Measurements from ENCODE around the gene IL15RA.

The IL15RA gene

GRCh38 chr10:5977471-5978229 is at the start of gene IL15RA:
IL15RA (minus strand) TSS chr10:5977543; CDS start chr10:5977492, 51 bp downstream.
- DNase-seq, result peak in 16 of 56 donors; percentile 11 to 45 (median 24)

GRCh38 chr10:6025683-6026255 is 48.4 kb upstream of the IL15RA start:
- DNase-seq, result no peak

DNA sequence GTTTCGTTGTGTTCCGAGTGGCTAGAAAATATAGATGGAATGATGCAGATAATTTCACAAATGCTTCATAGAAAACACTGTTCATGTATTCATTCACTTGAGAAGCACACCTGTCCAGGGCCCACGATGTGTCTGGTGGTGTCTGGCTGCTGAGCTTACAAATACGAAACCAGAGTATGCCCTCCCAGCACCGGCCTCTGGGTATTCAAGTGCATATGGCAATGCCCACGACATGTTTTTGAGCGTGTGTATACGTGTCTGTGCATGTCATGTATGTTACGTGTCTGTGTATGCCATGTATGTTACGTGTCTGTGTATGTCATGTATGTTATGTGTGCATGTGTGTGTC is 47.0 kb upstream of the IL15RA start:
- DNase-seq, result no peak

- DNase-seq, result no peak
These were observed 46.5 kb upstream of the IL15RA start for GRCh38 chr10:6023661-6024333.

- no peak for DNase-seq
These were observed 45.3 kb upstream of the IL15RA start for GRCh38 chr10:6022660-6023059.

GRCh38 chr10:6020826-6021225 is 43.5 kb upstream of the IL15RA start:
- no peak for DNase-seq

- DNase-seq, result no peak
These were observed 42.5 kb upstream of the IL15RA start for GRCh38 chr10:6019796-6020195.

GRCh38 chr10:6019010-6019782 is 41.9 kb upstream of the IL15RA start:
- no peak for DNase-seq

- no peak for DNase-seq
These were observed 41.1 kb upstream of the IL15RA start for GRCh38 chr10:6018422-6018821.

DNA sequence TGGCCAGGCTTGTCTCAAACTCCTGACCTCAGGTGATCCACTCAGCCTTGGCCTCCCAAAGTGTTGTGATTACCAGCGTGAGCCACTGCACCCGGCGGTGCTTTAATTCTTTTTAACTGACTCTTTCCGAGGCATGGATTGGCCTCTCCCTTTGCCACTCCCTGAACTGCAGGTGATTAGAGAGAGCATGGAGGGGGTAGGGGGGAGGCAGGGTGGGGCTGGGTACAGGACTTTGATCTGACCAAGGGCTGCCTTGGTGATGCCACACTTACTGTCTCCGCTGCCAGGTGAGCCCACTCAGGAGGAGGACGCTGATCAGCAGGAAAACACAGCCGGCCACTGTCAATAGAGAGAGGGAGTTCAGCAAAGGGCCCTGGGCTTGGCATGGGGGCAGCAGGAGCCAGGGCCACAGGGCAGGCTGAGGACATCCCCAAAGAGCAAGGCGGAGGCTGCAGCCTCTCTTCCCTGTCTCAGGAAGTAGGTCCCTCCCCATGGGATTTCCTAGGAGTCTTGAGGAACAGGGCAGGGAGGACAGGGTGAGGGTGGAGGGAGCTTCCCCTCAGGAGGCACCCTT is 40.5 kb upstream of the IL15RA start:
- DNase-seq, result no peak

DNA sequence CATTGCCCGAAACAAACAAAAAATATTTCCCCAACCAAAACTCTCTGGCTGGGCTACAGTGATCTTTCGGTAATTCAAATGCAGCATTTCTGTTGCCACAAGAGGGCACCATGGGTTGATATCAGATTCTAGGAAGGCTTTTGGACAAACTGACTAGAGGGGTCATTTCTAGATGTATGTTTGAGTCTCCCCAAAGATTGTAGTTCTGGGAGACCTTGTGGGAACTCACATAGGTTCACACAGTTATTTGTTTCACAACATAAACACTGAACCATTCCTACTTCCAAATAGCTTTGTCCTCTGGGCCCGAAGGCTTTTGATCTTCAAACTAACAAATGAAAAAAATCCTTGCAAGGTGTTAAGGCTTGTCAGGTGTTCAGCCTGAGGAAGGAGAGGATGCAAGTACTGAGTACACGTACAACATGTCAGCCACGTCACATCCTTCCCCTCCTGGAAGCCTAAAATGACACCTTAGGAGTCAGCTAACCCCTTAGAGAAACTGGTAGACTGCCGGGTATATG is 37.0 kb upstream of the IL15RA start:
- DNase-seq, result peak in 28 of 56 donors; percentile 1 to 72 (median 16)

GRCh38 chr10:6013413-6014192 is 36.3 kb upstream of the IL15RA start:
- DNase-seq, result no peak

DNA sequence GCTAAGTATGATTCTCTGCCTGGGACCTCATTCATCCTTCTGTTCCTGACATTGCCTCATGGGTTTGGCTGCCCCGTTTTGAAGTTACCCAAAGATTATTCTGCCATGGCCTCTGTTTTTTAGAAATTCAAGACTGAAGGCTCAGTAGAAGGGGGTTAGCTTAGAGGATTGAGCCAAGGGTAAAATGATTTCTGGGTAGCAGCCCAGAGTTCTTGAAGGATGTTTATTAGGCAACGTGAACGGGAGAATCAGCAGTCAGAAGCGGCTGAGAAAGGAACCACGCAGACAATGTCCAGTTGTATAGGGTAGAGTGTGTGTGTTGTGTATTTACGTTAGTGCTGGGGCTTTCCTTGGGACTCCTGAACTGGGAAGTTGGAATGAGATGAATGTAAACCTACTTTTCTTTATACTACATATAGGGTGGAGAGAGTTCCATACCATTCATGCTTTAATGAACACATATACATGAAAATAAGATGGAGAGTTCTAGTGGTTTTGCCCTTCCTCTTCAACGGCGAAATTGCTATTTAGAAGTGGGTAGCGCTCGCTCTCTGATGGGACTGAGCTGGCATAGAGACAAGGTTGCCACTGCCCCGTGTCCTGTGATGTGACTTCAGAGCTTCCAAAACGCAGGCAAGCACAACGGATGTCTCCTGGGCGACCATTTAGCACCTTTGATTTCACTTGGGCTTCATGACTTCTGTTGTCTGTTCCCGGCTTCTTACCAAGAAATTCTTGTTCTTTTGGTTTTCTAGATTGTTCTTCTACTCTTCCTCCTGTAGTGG is 35.0 kb upstream of the IL15RA start:
- DNase-seq, result no peak

DNA sequence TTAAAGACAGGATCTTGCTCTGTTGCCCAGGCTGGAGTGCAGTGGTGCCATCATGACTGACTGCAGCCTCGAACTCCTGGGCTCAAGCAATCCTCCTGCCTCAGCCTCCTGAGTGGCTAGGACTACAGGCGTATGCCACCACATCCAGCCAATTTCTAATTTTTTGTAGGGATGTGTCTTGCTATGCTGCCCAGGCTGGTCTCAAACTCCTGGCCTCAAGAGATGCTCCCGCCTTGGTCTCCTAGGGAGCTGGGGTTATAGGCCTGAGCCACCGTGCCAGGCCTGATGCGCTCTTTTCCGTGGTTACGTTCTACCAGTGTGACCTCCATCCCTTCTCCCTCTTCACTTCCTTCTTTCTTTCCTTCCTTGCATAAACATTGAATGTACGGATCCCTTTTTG is 34.2 kb upstream of the IL15RA start:
- no peak for DNase-seq

DNA sequence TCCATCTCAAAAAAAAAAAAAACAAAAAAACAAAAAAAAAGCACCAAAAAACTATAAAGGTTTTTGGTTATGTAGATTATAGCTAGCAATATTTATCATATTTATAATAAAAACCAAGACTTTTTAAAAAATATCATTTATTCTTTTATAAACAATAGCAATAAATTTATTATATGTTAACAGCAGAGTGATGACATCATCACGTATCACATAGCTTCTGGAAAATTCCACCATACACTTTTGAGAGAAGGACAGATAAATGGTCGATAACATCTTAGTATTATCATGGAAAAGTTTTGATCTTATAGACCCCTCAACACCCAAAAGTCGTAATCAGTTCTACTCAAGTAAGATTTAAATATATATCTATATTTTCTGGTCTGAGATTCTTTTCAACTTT is 33.2 kb upstream of the IL15RA start:
- no peak for DNase-seq

- DNase-seq, result no peak
These were observed 32.6 kb upstream of the IL15RA start for GRCh38 chr10:6009961-6010360.

DNA sequence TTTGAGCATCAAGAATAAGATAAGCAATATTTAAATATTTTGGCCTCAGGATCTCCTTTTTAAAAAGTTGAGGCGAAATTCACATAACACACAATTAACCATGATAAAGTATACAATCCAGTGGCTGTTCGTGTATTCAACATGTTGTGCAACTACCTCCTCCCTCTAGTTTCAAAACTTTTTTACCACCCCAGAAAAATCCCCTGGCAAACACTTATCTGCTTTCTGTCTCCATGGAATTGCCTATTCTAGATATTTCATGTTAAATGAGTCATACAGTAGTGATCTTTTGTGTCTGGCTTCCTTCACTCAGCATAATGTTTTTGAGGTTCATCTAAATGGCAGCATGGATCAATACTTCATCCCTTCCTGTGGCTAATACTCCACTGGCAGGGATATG is 31.8 kb upstream of the IL15RA start:
- DNase-seq, result no peak

GRCh38 chr10:6008497-6009142 is 31.3 kb upstream of the IL15RA start:
- DNase-seq, result no peak

DNA sequence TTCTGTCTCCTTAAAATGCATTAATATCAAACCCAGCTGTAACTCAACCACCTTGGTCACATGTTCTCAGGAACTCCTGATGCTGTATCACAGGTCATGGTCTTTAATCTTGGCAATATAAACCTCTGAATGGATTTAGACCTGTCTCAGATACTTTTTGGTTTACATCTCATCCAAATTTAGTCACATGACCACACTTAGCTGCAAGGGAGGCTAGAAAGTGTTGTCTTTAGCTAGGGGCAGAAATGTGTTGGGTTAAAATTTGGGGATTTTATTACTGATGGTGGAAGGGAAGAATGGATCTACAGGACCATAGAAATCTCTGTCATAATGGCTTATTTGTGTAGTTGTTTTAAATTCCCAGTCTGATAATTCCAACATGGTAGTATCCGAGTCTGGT is 29.6 kb upstream of the IL15RA start:
- no peak for DNase-seq
